HL-60/S4 treated with retinoic acid at 250 ng/mL for 4 days and 3 days (cell line): ENCODE data around the gene ESF1.
"Not testable (repeated sequence)": the region's sequence is repeated elsewhere in the genome, so short reads cannot be mapped to it uniquely, and the experiment has no call there.

Experiments
- in situ Hi-C: fragments of 300-500 bp; cut with MboI; formaldehyde crosslinking; loops from 2 replicates; pipeline ENCODE4 v1.7.0; 2022; ENCODE audit warnings: low sequenced_read_pairs

The ESF1 gene

DNA sequence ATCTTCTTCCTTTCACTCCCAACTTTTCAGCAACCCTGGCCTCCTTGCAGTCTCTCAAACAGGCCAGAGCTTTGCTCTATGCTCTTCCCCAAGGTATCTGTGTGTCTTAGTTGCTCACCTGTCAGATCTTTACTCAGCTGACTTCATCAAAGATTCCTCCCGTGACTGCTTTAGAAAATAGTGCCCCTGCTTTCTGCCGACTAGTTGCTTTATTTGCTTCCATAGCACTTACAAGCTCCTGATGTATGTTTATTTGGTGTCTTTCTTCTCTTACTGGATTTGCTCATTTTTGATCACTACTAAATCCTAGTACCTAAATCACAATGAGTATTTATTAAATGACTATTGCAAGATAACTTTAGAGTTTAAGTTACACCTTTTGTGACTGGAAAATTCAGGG, 6.0 kb upstream of the ESF1 start:
- in situ Hi-C loops, result no loop called here

GRCh38 chr20:13788167-13788834, 3.6 kb upstream of the ESF1 start:
- in situ Hi-C loops, result no loop called here

GRCh38 chr20:13786143-13786828, 1.6 kb upstream of the ESF1 start:
- in situ Hi-C loops, result no loop called here

- in situ Hi-C loops, result no loop called here
Observed at GRCh38 chr20:13784271-13784892, 337 bp downstream of the ESF1 start.

GRCh38 chr20:13783528-13783927, 1.2 kb downstream of the ESF1 start:
- in situ Hi-C loops, result no loop called here

- in situ Hi-C loops, result no loop called here
Observed at GRCh38 chr20:13778827-13779226, 5.9 kb downstream of the ESF1 start.

DNA sequence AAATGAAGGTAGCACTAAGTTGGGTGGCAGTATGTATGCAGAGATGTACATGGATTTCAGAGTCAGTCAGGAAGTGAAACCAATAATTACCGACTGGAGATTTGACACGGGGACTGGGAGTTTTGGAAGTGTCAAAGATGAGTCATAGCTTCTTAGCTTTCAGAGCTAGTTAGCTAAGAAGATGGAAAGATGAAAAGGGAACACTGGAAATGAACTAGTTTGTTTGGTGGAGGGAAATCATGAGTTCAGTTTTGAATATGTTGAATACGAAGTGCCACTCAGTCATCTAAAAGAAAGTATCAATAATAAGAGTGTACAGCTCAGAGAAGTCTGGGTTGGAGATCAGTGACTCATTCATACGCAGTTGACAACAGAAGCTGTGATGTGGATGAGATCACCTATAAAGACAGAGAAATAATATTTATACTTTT, 7.5 kb downstream of the ESF1 start:
- in situ Hi-C loops, result no loop called here

- in situ Hi-C loops, result no loop called here
Observed at GRCh38 chr20:13775867-13776266, 8.9 kb downstream of the ESF1 start.

DNA sequence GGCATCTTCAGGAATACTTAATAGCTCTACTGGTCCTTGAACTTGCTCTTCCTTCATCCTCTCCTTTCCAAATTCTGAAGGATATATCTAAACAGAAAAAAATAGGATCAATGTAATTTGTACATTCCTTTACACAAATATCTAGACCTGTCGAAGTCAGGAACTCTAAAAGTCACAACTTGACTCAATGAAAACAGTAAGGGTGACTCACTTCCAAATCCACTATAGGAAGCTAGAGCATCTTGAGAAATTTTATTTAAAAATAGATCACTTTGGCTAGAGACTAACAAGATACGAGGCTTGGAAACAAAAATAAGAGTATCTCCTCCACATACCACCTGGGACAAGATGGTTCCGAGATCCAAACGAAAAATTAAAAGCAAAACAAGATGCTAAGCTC, 12.2 kb downstream of the ESF1 start:
- in situ Hi-C loops, result no loop called here

DNA sequence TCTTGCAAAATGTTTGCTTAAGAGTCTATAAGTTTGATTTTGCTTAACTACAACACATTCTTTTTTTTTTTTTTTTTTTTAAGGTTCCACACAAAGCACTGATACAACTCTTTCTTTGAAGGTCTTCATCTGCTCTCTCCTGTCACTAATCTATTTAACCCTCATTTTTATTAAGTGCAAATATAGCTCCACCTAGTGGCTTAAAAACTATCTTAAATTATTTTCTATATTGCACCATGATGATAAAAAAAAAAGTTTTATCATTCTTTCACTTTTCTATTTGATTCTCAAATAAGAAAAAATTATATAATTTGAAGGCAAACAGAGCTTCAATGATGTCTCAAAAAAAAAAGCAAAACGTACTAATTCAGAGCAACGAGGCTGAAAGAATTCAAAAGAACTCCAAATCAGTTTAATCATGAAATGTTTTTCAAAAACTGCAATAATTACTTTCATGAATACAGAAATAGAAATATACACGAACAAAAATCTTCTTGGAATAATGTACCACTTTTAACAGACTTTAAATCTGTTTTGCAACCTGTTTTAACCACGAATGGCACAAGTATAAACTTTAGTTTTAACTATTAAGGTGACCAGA, 12.8 kb downstream of the ESF1 start:
- in situ Hi-C loops, result no loop called here

DNA sequence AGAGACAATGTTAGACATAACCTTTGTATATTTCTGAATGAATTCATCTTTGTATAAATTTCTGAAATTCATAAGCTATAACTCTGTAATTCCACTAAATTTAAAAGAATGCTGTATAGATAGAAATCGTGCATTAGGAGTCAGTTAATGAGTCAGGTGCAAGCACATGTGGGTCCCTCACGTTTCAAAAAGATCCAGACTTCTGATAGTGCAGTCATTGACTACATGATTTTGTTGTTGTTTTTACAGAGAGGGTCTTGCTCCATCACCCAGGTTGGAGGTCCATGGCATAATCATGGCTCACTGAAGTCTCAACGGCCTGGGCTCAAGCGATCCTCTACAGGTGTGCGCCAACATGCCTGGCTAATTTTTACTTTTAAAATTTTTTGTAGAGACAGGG, 14.6 kb downstream of the ESF1 start:
- in situ Hi-C loops, result no loop called here

GRCh38 chr20:13765868-13766416, 18.8 kb downstream of the ESF1 start:
- in situ Hi-C loops, result no loop called here

DNA sequence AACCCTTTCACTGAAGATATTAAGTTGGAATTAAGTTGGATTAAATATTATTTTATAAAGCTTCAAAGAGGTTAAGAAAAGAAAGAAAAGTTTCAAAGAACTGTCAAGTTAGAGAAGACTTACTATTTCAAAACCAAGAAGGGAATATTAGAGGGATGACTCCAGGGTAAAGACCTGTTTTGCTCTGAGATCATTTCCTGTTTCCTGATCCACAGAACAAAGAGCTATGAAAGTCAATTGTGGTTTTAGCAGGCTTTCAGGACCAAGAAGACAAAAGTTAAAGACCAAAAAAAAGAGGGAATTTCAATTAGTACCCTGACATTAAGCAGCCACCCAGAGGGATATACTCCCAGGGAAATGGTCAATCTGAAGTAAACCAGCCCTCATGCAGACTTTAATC, 19.4 kb downstream of the ESF1 start:
- in situ Hi-C loops, result no loop called here

GRCh38 chr20:13760451-13760946, 24.2 kb downstream of the ESF1 start:
- in situ Hi-C loops, result not testable (repeated sequence)

- in situ Hi-C loops, result no loop called here
Observed at GRCh38 chr20:13758884-13759283, 25.8 kb downstream of the ESF1 start.

DNA sequence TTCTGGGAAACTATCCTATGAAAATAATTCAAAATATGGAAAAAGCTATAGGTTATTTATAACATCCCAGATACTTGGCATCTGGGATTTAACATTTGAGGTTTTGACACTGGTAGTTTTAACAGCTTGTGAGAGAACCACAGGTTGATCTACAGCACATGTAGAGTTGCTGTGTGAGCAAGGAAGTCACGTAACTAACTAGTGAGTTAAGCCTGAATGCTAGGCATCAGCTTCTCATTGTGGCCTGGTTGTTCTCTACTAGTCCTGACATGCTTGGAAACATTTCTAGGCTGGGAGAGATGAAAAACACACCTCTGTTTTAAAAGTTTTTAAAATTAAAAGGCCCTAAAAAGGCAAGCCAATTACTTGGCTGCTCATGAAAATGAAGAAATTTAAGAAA, 28.2 kb downstream of the ESF1 start:
- in situ Hi-C loops, result no loop called here

GRCh38 chr20:13755809-13756208, 28.9 kb downstream of the ESF1 start:
- in situ Hi-C loops, result no loop called here

- in situ Hi-C loops, result no loop called here
Observed at GRCh38 chr20:13753436-13754036, 31.2 kb downstream of the ESF1 start.

- in situ Hi-C loops, result no loop called here
Observed at GRCh38 chr20:13749811-13750210, 34.9 kb downstream of the ESF1 start.

DNA sequence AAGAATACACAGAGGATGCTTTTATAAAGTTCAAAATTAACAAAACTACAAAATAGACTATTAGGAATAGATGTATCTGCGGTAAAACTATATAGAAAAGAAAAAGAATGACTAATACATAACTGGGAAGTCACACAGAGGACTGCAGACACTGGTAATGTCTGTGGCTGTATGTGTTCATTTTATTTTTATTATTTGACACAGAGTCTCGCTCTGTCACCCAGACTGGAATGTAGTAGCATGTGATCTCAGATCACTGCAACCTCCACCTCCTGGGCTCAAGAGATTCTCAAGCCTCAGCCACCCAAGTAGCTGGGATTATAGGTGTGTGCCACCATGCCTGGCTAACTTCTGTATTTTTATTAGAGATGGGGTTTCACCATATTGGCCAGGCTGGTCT, 38.9 kb downstream of the ESF1 start:
- in situ Hi-C loops, result no loop called here

GRCh38 chr20:13744352-13744751, 40.4 kb downstream of the ESF1 start:
- in situ Hi-C loops, result no loop called here
